Tibial artery (tissue), 4 donors: ENCODE data around the gene RNF157.

Experiments used
- DNase-seq, 2 donors: peaks; one replicate each; pipeline ENCODE4 v3.0.0-alpha.2; 2019
- H3K27ac ChIP-seq, 2 donors: fragments of 200-600 bp; sonication (generic) in 1 of 2; 1 replicate in 1 of 2; 2 replicates in 1 of 2; pipeline ENCODE4 v1.5.1; 2018 to 2019; ENCODE audit warnings: mild to moderate bottlenecking in 1 of 2
- H3K27me3 ChIP-seq, 2 donors: fragments of 200-600 bp; sonication (generic) in 1 of 2; one replicate each; pipeline versions ENCODE4 v1.5.1 to v1.6.0; 2016 to 2019
- H3K36me3 ChIP-seq, 3 donors: fragments of 200-600 bp; sonication (generic) in 2 of 3; one replicate each; pipeline ENCODE4 v1.5.1; 2016 to 2019; ENCODE audit warnings: mild to moderate bottlenecking in 2 of 3
- H3K4me1 ChIP-seq, 4 donors: fragments of 200-600 bp; sonication (generic) in 2 of 4; 1 replicate in 3 of 4; 2 replicates in 1 of 4; pipeline ENCODE4 v1.5.1; 2016 to 2019
- H3K4me3 ChIP-seq, 2 donors: fragments of 200-600 bp; sonication (generic) in 1 of 2; 1 replicate in 1 of 2; 2 replicates in 1 of 2; pipeline ENCODE4 v1.5.1; 2018 to 2019; ENCODE audit warnings: mild to moderate bottlenecking in 2 of 2
- H3K9me3 ChIP-seq, 3 donors: fragments of 200-600 bp; sonication (generic) in 1 of 3; one replicate each; pipeline ENCODE4 v1.5.1; 2016 to 2019
- CTCF ChIP-seq, 2 experiments: fragments of 200-600 bp in 1 of 2; fragments of 450-650 bp in 1 of 2; IDR thresholded peaks; one replicate each; pipeline ENCODE4 v1.5.1; 2017 to 2019; ENCODE audit warnings: antibody characterized with exemption in 2 of 2, mild to moderate bottlenecking in 1 of 2, moderate library complexity in 1 of 2
- intact Hi-C: fragments of 100-400 bp; cut with DNase I; formaldehyde crosslinking; loops from one replicate; pipeline ENCODE4 v1.15.0; 2023; ENCODE audit warnings: low total_unique reads

Gene RNF157

GRCh38 chr17:76111956-76112355 is 128.3 kb downstream of the RNF157 start:
- Histone ChIP-seq H3K4me1 (no peaks in the 10 kb centered on the region), H3K36me3 (no peaks in the 10 kb centered on the region), H3K9me3 (no peaks in the 10 kb centered on the region), H3K4me3 (no peak overlapping the region), H3K27me3 (peaks cover 0 to 6% of the 10 kb centered on the region in 2 donors), H3K27ac (no peak overlapping the region)
- DNase-seq: no peak
- no peak for TF ChIP-seq CTCF (IDR thresholded peaks at IDR 0.05)
- intact Hi-C loops: no loop called here

- TF ChIP-seq CTCF (IDR thresholded peaks at IDR 0.05): no peak
- Histone ChIP-seq H3K4me3 (no peak overlapping the region), H3K9me3 (no peaks in the 10 kb centered on the region), H3K27ac (no peak overlapping the region), H3K27me3 (peaks cover 0 to 6% of the 10 kb centered on the region in 2 donors), H3K36me3 (no peaks in the 10 kb centered on the region), H3K4me1 (peaks cover 0 to 14% (median 11%) of the 10 kb centered on the region in 4 donors)
- no peak for DNase-seq
- intact Hi-C loops: no loop called here
Measured at GRCh38 chr17:76107509-76107908, 132.8 kb downstream of the RNF157 start.

- TF ChIP-seq CTCF (IDR thresholded peaks at IDR 0.05): no peak
- intact Hi-C loops: no loop called here
- H3K27ac ChIP-seq: no peak overlapping the region
- H3K4me1 ChIP-seq: peaks cover 0 to 22% (median 18%) of the 10 kb centered on the region in 4 donors
- H3K36me3 ChIP-seq: peaks cover 1 to 5% (median 1%) of the 10 kb centered on the region in 3 donors
- no peaks in the 10 kb centered on the region for H3K9me3 ChIP-seq
- no peak overlapping the region for H3K4me3 ChIP-seq
- peaks cover 0 to 6% of the 10 kb centered on the region in 2 donors for H3K27me3 ChIP-seq
- no peak for DNase-seq
Measured at GRCh38 chr17:76106703-76107102, 133.6 kb downstream of the RNF157 start.

- H3K4me1 ChIP-seq: peaks cover 0 to 23% (median 19%) of the 10 kb centered on the region in 4 donors
- no peak overlapping the region for H3K27ac ChIP-seq
- H3K4me3 ChIP-seq: no peak overlapping the region
- peaks cover 14 to 23% (median 18%) of the 10 kb centered on the region in 3 donors for H3K36me3 ChIP-seq
- TF ChIP-seq CTCF (IDR thresholded peaks at IDR 0.05): no peak
- H3K27me3 ChIP-seq: no peaks in the 10 kb centered on the region
- intact Hi-C loops: no loop called here
- DNase-seq: no peak
- H3K9me3 ChIP-seq: no peaks in the 10 kb centered on the region
Measured at GRCh38 chr17:76104896-76105231, 135.4 kb downstream of the RNF157 start.

- no peak for TF ChIP-seq CTCF (IDR thresholded peaks at IDR 0.05)
- no peaks in the 10 kb centered on the region for H3K27me3 ChIP-seq
- H3K4me1 ChIP-seq: peaks cover 0 to 23% (median 19%) of the 10 kb centered on the region in 4 donors
- peak overlapping the region; percentile 77 to 79 for H3K27ac ChIP-seq
- peaks cover 20 to 29% (median 23%) of the 10 kb centered on the region in 3 donors for H3K36me3 ChIP-seq
- intact Hi-C loops: no loop called here
- DNase-seq: no peak
- H3K4me3 ChIP-seq: peak overlapping the region; percentile 81 to 83
- H3K9me3 ChIP-seq: no peaks in the 10 kb centered on the region
Measured at GRCh38 chr17:76104140-76104895, 136.0 kb downstream of the RNF157 start.
